COLO668 (cell line): ENCODE measurements around the gene RHOJ.
"Not testable (repeated sequence)": the region's sequence is repeated elsewhere in the genome, so short reads cannot be mapped to it uniquely, and the experiment has no call there.

Experiments used
- DNase-seq: peaks from one replicate; lab custom pipeline; 2025; ENCODE audit not compliant: unreplicated experiment; lab: John Stamatoyannopoulos, UW

The RHOJ gene

GRCh38 chr14:63295231-63295685, 91.0 kb downstream of the RHOJ start:
- DNase-seq: no peak

GRCh38 chr14:63296060-63296563, 91.9 kb downstream of the RHOJ start:
- no peak for DNase-seq

- DNase-seq: no peak
Measured at GRCh38 chr14:63297372-63298063, 93.3 kb downstream of the RHOJ start.

GRCh38 chr14:63299351-63300110, 95.3 kb downstream of the RHOJ start:
- DNase-seq: no peak

- no peak for DNase-seq
Measured at GRCh38 chr14:63300854-63301253, 96.6 kb downstream of the RHOJ start.

- DNase-seq: no peak
Measured at GRCh38 chr14:63301891-63302534, 97.8 kb downstream of the RHOJ start.

GRCh38 chr14:63304429-63304828, 100.2 kb downstream of the RHOJ start:
- DNase-seq: not testable (repeated sequence)

- DNase-seq: peak; percentile 55
Measured at GRCh38 chr14:63308723-63309317, 104.6 kb downstream of the RHOJ start.

GRCh38 chr14:63318835-63319234, 114.6 kb downstream of the RHOJ start, which contains the start of gene GPHB5:
TSS of gene GPHB5 (minus strand) at chr14:63318935. CDS start at chr14:63317849, 1,086 bp downstream.
- DNase-seq: no peak

GRCh38 chr14:63322472-63322871, 118.2 kb downstream of the RHOJ start:
- no peak for DNase-seq

GRCh38 chr14:63322897-63323573, 118.8 kb downstream of the RHOJ start:
- no peak for DNase-seq

GRCh38 chr14:63326840-63327239, 122.6 kb downstream of the RHOJ start:
- no peak for DNase-seq

GRCh38 chr14:63328787-63329737, 124.8 kb downstream of the RHOJ start:
- DNase-seq: no peak

- DNase-seq: no peak
Measured at GRCh38 chr14:63342371-63342770, 138.1 kb downstream of the RHOJ start.
